Measurements from ENCODE around the gene KLHL30.

The KLHL30 gene

GRCh38 chr2:238138331-238139195 lies at the start of gene KLHL30:
Gene KLHL30, plus strand, starts transcription at chr2:238138668. Its CDS starts 2,087 bp downstream, at chr2:238140755.
- DNase-seq (ENCODE audit: low spot score) = no peak

- no peak for DNase-seq (ENCODE audit: low spot score)
Observed at GRCh38 chr2:238090887-238091286, 47.6 kb upstream of the KLHL30 start.

- no peak for DNase-seq (ENCODE audit: low spot score)
Observed at GRCh38 chr2:238091436-238092060, 46.9 kb upstream of the KLHL30 start.

GRCh38 chr2:238092486-238093035 lies 45.9 kb upstream of the KLHL30 start:
- DNase-seq (ENCODE audit: low spot score) = no peak

GRCh38 chr2:238093181-238094140 lies 45.0 kb upstream of the KLHL30 start:
- no peak for DNase-seq (ENCODE audit: low spot score)

- DNase-seq (ENCODE audit: low spot score) = no peak
Observed at GRCh38 chr2:238094438-238095022, 43.9 kb upstream of the KLHL30 start.

- no peak for DNase-seq (ENCODE audit: low spot score)
Observed at GRCh38 chr2:238095143-238095542, 43.3 kb upstream of the KLHL30 start.

- no peak for DNase-seq (ENCODE audit: low spot score)
Observed at GRCh38 chr2:238096311-238097011, 42.0 kb upstream of the KLHL30 start.

GRCh38 chr2:238097201-238097987 lies 41.1 kb upstream of the KLHL30 start:
- DNase-seq (ENCODE audit: low spot score) = no peak

GRCh38 chr2:238097988-238098871 lies 40.2 kb upstream of the KLHL30 start:
- peak; percentile 25 for DNase-seq (ENCODE audit: low spot score)

GRCh38 chr2:238098901-238099713 lies 39.4 kb upstream of the KLHL30 start:
- DNase-seq (ENCODE audit: low spot score) = no peak

GRCh38 chr2:238099714-238100048 lies 38.8 kb upstream of the KLHL30 start:
- DNase-seq (ENCODE audit: low spot score) = no peak

- DNase-seq (ENCODE audit: low spot score) = no peak
Observed at GRCh38 chr2:238100049-238100820, 38.2 kb upstream of the KLHL30 start, which contains the start of gene ESPNL. Gene ESPNL, plus strand, starts transcription at chr2:238100340. Its CDS starts 80 bp downstream, at chr2:238100420.

GRCh38 chr2:238100821-238101771 lies 37.4 kb upstream of the KLHL30 start:
- no peak for DNase-seq (ENCODE audit: low spot score)

GRCh38 chr2:238101891-238102841 lies 36.3 kb upstream of the KLHL30 start:
- DNase-seq (ENCODE audit: low spot score) = no peak

Data from AG08395 (cell line).